Cardiac muscle cell (in vitro differentiated cells and primary cell): ENCODE results near the gene SPOCK2. TPM values are rescaled to one million over a fixed set of nuclear protein-coding genes. Genes with fewer than 3 reads are reported as not detected.

Experiments used
- DNase-seq, 2 donors: peaks; one replicate each; pipeline versions ENCODE4 v3.0.0 to v3.0.0-alpha.2; 2010 to 2017; ENCODE audit warnings: low read depth in 1 of 2, low spot score in 1 of 2
- H3K27ac ChIP-seq: fragments of 200-600 bp; sonication (generic); 2 replicates; pipeline ENCODE4 v1.5.1; 2016
- H3K27me3 ChIP-seq: fragments of 200-600 bp; sonication (generic); 2 replicates; pipeline ENCODE4 v1.6.0; 2016; ENCODE audit warnings: control low read depth
- H3K36me3 ChIP-seq: fragments of 200-600 bp; sonication (generic); 2 replicates; pipeline ENCODE4 v1.5.1; 2016; ENCODE audit warnings: control low read depth
- H3K4me1 ChIP-seq: fragments of 200-600 bp; sonication (generic); 2 replicates; pipeline ENCODE4 v1.8.1; 2017; ENCODE audit warnings: low read depth, mild to moderate bottlenecking, mixed run types
- H3K4me3 ChIP-seq: fragments of 200-600 bp; sonication (generic); 2 replicates; pipeline ENCODE4 v1.5.1; 2016; ENCODE audit warnings: mild to moderate bottlenecking
- H3K9me3 ChIP-seq: fragments of 200-600 bp; sonication (generic); 2 replicates; pipeline ENCODE4 v1.5.1; 2017; ENCODE audit warnings: low read depth, mild to moderate bottlenecking, control low read depth
- CTCF ChIP-seq: IDR thresholded peaks from 2 replicates; pipeline ENCODE4 v1.5.1; 2012; ENCODE audit warnings: low read depth, mild to moderate bottlenecking, low read length
- polyA plus RNA-seq: library from polyadenylated mRNA; unstranded; fragments of >200 nt; fragmentation: Nextera tagmentation; extraction: Ambion mirVana; gene quantifications from 2 replicates; pipeline ENCODE4 v1.2.1, GENCODE V29; 2016
- total RNA-seq: library from RNA; depleted of rRNA; stranded (reverse); fragments of >200 nt; gene quantifications from 2 replicates; pipeline ENCODE4 v1.2.3, GENCODE V29; 2016

Gene SPOCK2
- total and polyA plus RNA-seq, 2 experiments from 2014 or later, result 3.9 to 5.0 TPM

GRCh38 chr10:72086466-72087391, 1.6 kb downstream of the SPOCK2 start:
- no peak for TF ChIP-seq CTCF
- Histone ChIP-seq H3K36me3 (no peaks in the 10 kb centered on the region), H3K27me3 (peaks cover 64% of the 10 kb centered on the region), H3K4me3 (peak overlapping the region; percentile 35), H3K4me1 (peaks cover 14% of the 10 kb centered on the region), H3K9me3 (no peaks in the 10 kb centered on the region), H3K27ac (no peak overlapping the region)
- DNase-seq, result peak in 1 of 2 donors; percentile 43

- no peaks in the 10 kb centered on the region for H3K9me3 ChIP-seq
- TF ChIP-seq CTCF, result no peak
- H3K36me3 ChIP-seq, result no peaks in the 10 kb centered on the region
- DNase-seq, result no peak
- no peak overlapping the region for H3K27ac ChIP-seq
- H3K27me3 ChIP-seq, result peaks cover 64% of the 10 kb centered on the region
- H3K4me1 ChIP-seq, result peaks cover 14% of the 10 kb centered on the region
- no peak overlapping the region for H3K4me3 ChIP-seq
Observed at GRCh38 chr10:72085864-72086465, 2.4 kb downstream of the SPOCK2 start.

GRCh38 chr10:72085166-72085565, 3.2 kb downstream of the SPOCK2 start:
- H3K9me3 ChIP-seq, result no peaks in the 10 kb centered on the region
- H3K27ac ChIP-seq, result no peak overlapping the region
- H3K36me3 ChIP-seq, result no peaks in the 10 kb centered on the region
- H3K27me3 ChIP-seq, result peaks cover 60% of the 10 kb centered on the region
- no peak for TF ChIP-seq CTCF
- peaks cover 14% of the 10 kb centered on the region for H3K4me1 ChIP-seq
- H3K4me3 ChIP-seq, result no peak overlapping the region
- no peak for DNase-seq

GRCh38 chr10:72083790-72084459, 4.4 kb downstream of the SPOCK2 start:
- Histone ChIP-seq H3K9me3 (no peaks in the 10 kb centered on the region), H3K4me3 (no peak overlapping the region), H3K36me3 (no peaks in the 10 kb centered on the region), H3K27me3 (peaks cover 48% of the 10 kb centered on the region), H3K4me1 (peaks cover 14% of the 10 kb centered on the region), H3K27ac (no peak overlapping the region)
- TF ChIP-seq CTCF, result no peak
- no peak for DNase-seq

GRCh38 chr10:72082856-72083789, 5.2 kb downstream of the SPOCK2 start:
- H3K27me3 ChIP-seq, result peaks cover 40% of the 10 kb centered on the region
- no peak overlapping the region for H3K4me3 ChIP-seq
- peaks cover 7% of the 10 kb centered on the region for H3K4me1 ChIP-seq
- no peak for DNase-seq
- H3K27ac ChIP-seq, result no peak overlapping the region
- no peaks in the 10 kb centered on the region for H3K9me3 ChIP-seq
- no peak for TF ChIP-seq CTCF
- H3K36me3 ChIP-seq, result no peaks in the 10 kb centered on the region
